K562 (cell line): ENCODE data around the gene MRPS18B. TPM values are rescaled to one million over a fixed set of nuclear protein-coding genes. Genes with fewer than 3 reads are reported as not detected.

ENCODE experiments used
- BDP1 ChIP-seq: IDR thresholded peaks from 3 replicates; pipeline ENCODE4 v1.6.1; 2011; ENCODE audit not compliant: insufficient read length, insufficient read depth
- BRD4 ChIP-seq: fragments of 200-600 bp; sonication (generic); IDR thresholded peaks from 2 replicates; pipeline ENCODE4 v1.6.1; 2017; ENCODE audit warnings: inconsistent platforms
- ELK1 ChIP-seq: sonication (generic); formaldehyde crosslinking; IDR thresholded peaks from 2 replicates; pipeline ENCODE4 v1.8.1; 2022; ENCODE audit warnings: missing genetic modification reagents
- ESRRB ChIP-seq: fragments of 250-450 bp; sonication (Bioruptor Pico); IDR thresholded peaks from 2 replicates; pipeline ENCODE4 v1.5.0; 2020; ENCODE audit warnings: mild to moderate bottlenecking, moderate library complexity, borderline replicate concordance
- HDAC6 ChIP-seq: IDR thresholded peaks from 2 replicates; pipeline ENCODE4 v1.6.1; 2012; ENCODE audit warnings: low read depth, mild to moderate bottlenecking, control low read depth, inconsistent platforms, low read length, moderate library complexity
- HIVEP1 ChIP-seq: fragments of 250-450 bp; sonication (Bioruptor Pico); IDR thresholded peaks from 2 replicates; pipeline ENCODE4 v1.4.0; 2020; ENCODE audit warnings: mild to moderate bottlenecking
- LEF1 ChIP-seq: fragments of 450-650 bp; IDR thresholded peaks from 2 replicates; pipeline ENCODE4 v1.6.1; 2016; ENCODE audit warnings: mild to moderate bottlenecking
- MAFK ChIP-seq: IDR thresholded peaks from 2 replicates; pipeline ENCODE4 v1.6.1; 2011; ENCODE audit warnings: low read length, improper control_type of control experiment
- MCM2 ChIP-seq: fragments of 450-650 bp; IDR thresholded peaks from 2 replicates; pipeline ENCODE4 v1.6.1; 2017; ENCODE audit warnings: low read depth, mild to moderate bottlenecking
- MTF1 ChIP-seq: fragments of 250-450 bp; sonication (Bioruptor Pico); IDR thresholded peaks from 2 replicates; pipeline ENCODE4 v1.9.0; 2021; ENCODE audit warnings: moderate library complexity, mild to moderate bottlenecking, inconsistent platforms, borderline replicate concordance
- PATZ1 ChIP-seq: fragments of 250-450 bp; sonication (Bioruptor Pico); IDR thresholded peaks from 2 replicates; pipeline ENCODE4 v1.5.0; 2020; ENCODE audit warnings: mild to moderate bottlenecking, borderline replicate concordance
- PURB ChIP-seq: sonication (generic); formaldehyde crosslinking; IDR thresholded peaks from 2 replicates; pipeline ENCODE4 v1.9.0; 2021; ENCODE audit warnings: low read depth, mild to moderate bottlenecking, missing genetic modification reagents
- RBM17 ChIP-seq: fragments of 200-400 bp; formaldehyde crosslinking; IDR thresholded peaks from 2 replicates; pipeline ENCODE4 v1.6.1; 2017; ENCODE audit warnings: low read depth, mild to moderate bottlenecking, low read length, borderline replicate concordance
- SAP30 ChIP-seq: fragments of 200-600 bp; sonication (generic); IDR thresholded peaks from 2 replicates; pipeline ENCODE4 v1.6.1; 2012; ENCODE audit warnings: borderline replicate concordance, low read depth, mild to moderate bottlenecking, moderate library complexity, low read length, control low read depth, inconsistent platforms; ENCODE audit not compliant: insufficient read depth, poor library complexity, severe bottlenecking
- TCF7L2 ChIP-seq: fragments of 150-350 bp; IDR thresholded peaks from 2 replicates; pipeline ENCODE4 v1.6.1; 2016; ENCODE audit warnings: low read depth, mild to moderate bottlenecking, low read length, moderate library complexity
- THRB ChIP-seq: fragments of 450-650 bp; formaldehyde crosslinking; conservative IDR thresholded peaks from 2 replicates; pipeline ENCODE4 v1.4.0; 2022; ENCODE audit warnings: mild to moderate bottlenecking, missing genetic modification characterization
- TSHZ1 ChIP-seq: fragments of 250-450 bp; sonication (Bioruptor Pico); IDR thresholded peaks from 2 replicates; pipeline ENCODE4 v1.4.0; 2020; ENCODE audit warnings: mild to moderate bottlenecking, moderate library complexity
- ZBTB1 ChIP-seq: sonication (generic); formaldehyde crosslinking; IDR thresholded peaks from 2 replicates; pipeline ENCODE4 v1.8.1; 2023; ENCODE audit warnings: missing genetic modification reagents, low read depth, mild to moderate bottlenecking, borderline replicate concordance
- ZEB2 ChIP-seq: fragments of 450-650 bp; IDR thresholded peaks from 2 replicates; pipeline ENCODE4 v1.6.1; 2016
- ZNF263 ChIP-seq: sonication (generic); formaldehyde crosslinking; IDR thresholded peaks from 2 replicates; pipeline ENCODE4 v1.8.0; 2022; ENCODE audit warnings: mild to moderate bottlenecking, missing genetic modification reagents, borderline replicate concordance
- ZNF830 ChIP-seq: fragments of 250-450 bp; sonication (Bioruptor Pico); IDR thresholded peaks from 2 replicates; pipeline ENCODE4 v1.5.0; 2021; ENCODE audit warnings: mild to moderate bottlenecking
- polyA plus RNA-seq, 8 experiments: library from polyadenylated mRNA; depleted of rRNA in 4 of 8; stranded (reverse) in 5 of 8; unstranded in 3 of 8; fragments of >200 nt; fragmentation: Nextera tagmentation in 2 of 8; fragmentation: Illumina TruSeq in 1 of 8; extraction: Ambion mirVana in 2 of 8; extraction: Trizol in 1 of 8; gene quantifications; 2 replicates each; pipeline versions ENCODE4 v1.2.1 to v1.2.3, GENCODE V29; 2011 to 2014; ENCODE audit warnings: inconsistent platforms in 1 of 8, missing spikeins in 1 of 8
- total RNA-seq, 7 experiments: library from RNA; depleted of rRNA in 6 of 7; stranded (reverse); fragments of >200 nt in 6 of 7; fragmentation: Illumina TruSeq in 2 of 7; extraction: Trizol in 2 of 7; gene quantifications; 2 replicates each; pipeline versions ENCODE4 v1.2.1 to v1.2.3, GENCODE V29; 2011 to 2021; ENCODE audit warnings: low replicate concordance in 1 of 7

The MRPS18B gene
- total and polyA plus RNA-seq, 9 of the 15 experiments (the other 6 are each of a cell fraction or from before 2014, with no cell fraction given), result 132 to 383 (median 178) TPM

GRCh38 chr6:30571075-30571761, 46.4 kb upstream of the MRPS18B start, which contains the start of gene ABCF1 (continued):
- peak; percentile 54; the same call in 1 of the 2 replicates for TF ChIP-seq ZBTB1 (CRISPR knock-in tag)
- peak; percentile 12; the same call in 1 of the 2 replicates for TF ChIP-seq ZNF263 (CRISPR knock-in tag)
- TF ChIP-seq LEF1, result peak; percentile 94
- no peak for TF ChIP-seq HDAC6
- TF ChIP-seq BRD4, result peak; percentile 86
- no peak for TF ChIP-seq MAFK
- TF ChIP-seq TCF7L2, result no peak
- TF ChIP-seq TSHZ1, result no peak
- TF ChIP-seq HIVEP1 (CRISPR knock-in tag), result peak; percentile 87
- no peak for TF ChIP-seq MTF1
- no peak for TF ChIP-seq PATZ1 (CRISPR knock-in tag)
- no peak for TF ChIP-seq PURB
- peak; percentile 70 for TF ChIP-seq SAP30
- no peak for TF ChIP-seq MCM2
- TF ChIP-seq ESRRB (CRISPR knock-in tag), result no peak
- peak; percentile 95 for TF ChIP-seq THRB (CRISPR knock-in tag)
- TF ChIP-seq ZEB2, result 0 out of 2 replicates have a peak, but pooled peaks have one; percentile 64
- TF ChIP-seq RBM17, result no peak
- TF ChIP-seq ELK1 (CRISPR knock-in tag), result no peak
- no peak for TF ChIP-seq ZNF830 (CRISPR knock-in tag)
- no peak for TF ChIP-seq BDP1
